ENCODE data around the gene PRR22.

DNA sequence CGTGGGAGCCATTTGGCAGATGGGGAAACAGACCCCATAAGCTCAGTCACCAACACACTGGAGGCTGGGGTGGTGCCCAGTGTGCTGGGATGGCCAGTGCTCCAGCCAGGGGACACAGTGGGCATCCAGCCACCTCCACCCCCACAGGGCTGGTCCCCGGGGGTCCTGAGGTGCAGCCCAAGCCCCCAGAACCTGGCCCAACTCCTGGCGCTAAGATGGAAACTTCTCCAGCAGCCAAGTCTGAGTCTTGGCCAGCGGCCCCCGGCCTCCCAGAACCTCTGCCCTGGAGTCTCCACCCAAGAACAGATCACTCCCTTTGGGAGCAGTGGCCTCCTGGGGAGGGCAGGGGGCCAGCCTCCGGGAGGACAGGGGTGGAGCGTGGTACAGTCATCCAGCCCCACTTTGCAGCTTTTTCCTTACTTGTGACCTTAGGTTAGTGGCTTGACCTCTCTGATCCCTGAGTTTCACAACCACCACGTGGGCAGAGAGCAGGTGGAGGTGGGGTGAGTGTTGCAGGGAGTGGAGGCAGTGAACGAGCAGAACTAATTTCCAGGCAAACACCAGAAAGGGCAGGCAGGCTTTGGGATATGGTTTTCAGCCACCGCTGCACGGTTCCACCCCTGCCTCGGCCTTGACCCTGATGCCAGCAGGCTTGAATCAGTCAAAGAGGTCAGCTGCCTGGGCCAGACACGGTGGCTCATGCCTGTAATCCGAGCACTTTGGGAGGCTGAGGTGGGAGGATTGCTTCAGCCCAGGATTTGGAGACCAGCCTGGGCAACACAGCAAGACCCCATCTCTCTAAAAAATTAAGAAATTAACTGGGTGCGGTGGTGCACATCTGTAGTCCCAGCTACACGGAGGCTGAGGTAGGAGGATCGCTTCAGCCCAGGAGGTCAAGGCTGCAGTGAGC lies 16.1 kb upstream of the PRR22 start:
- TF ChIP-seq, protein P1, sequence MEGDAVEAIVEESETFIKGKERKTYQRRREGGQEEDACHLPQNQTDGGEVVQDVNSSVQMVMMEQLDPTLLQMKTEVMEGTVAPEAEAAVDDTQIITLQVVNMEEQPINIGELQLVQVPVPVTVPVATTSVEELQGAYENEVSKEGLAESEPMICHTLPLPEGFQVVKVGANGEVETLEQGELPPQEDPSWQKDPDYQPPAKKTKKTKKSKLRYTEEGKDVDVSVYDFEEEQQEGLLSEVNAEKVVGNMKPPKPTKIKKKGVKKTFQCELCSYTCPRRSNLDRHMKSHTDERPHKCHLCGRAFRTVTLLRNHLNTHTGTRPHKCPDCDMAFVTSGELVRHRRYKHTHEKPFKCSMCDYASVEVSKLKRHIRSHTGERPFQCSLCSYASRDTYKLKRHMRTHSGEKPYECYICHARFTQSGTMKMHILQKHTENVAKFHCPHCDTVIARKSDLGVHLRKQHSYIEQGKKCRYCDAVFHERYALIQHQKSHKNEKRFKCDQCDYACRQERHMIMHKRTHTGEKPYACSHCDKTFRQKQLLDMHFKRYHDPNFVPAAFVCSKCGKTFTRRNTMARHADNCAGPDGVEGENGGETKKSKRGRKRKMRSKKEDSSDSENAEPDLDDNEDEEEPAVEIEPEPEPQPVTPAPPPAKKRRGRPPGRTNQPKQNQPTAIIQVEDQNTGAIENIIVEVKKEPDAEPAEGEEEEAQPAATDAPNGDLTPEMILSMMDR (IDR thresholded peaks at IDR 0.05; ENCODE audit: extremely low read depth in 1 of 2, insufficient read depth in 1 of 2, low read depth in 1 of 2, low read length in 2 of 2), result no peak
- TF ChIP-seq POLR2A (IDR thresholded peaks at IDR 0.05; ENCODE audit: low read depth, low read length) (no peak), EZH2 (IDR thresholded peaks at IDR 0.05; ENCODE audit: borderline replicate concordance, low read depth, low read length, severe bottlenecking) (no peak), FOS (IDR thresholded peaks at IDR 0.05; ENCODE audit: borderline replicate concordance, insufficient read depth, low read length) (no peak)
- TF ChIP-seq, protein P2, sequence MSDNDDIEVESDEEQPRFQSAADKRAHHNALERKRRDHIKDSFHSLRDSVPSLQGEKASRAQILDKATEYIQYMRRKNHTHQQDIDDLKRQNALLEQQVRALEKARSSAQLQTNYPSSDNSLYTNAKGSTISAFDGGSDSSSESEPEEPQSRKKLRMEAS (IDR thresholded peaks at IDR 0.05; ENCODE audit: insufficient read depth, insufficient read length), result no peak

All from endothelial cell of umbilical vein (primary cell).